H1 (cell line): ENCODE data around the gene C20orf96. TPM values are rescaled to one million over a fixed set of nuclear protein-coding genes. Genes with fewer than 3 reads are reported as not detected.

Source experiments
- CTCF ChIA-PET: fragments of 300-600 bp; sonication (Branson Sonifier 250); formaldehyde crosslinking; loops from one replicate; lab custom pipeline; 2021; ENCODE audit not compliant: partially characterized antibody; lab: Charles Lee
- POLR2A ChIA-PET: fragments of 300-600 bp; sonication (Branson Sonifier 250); formaldehyde crosslinking; loops from one replicate; lab custom pipeline; 2021; ENCODE audit warnings: inconsistent platforms; ENCODE audit not compliant: partially characterized antibody; lab: Charles Lee
- DNase-seq, 2 experiments: peaks; one replicate each; pipeline versions ENCODE4 v3.0.0 to v3.0.0-alpha.2; 2010 to 2022; ENCODE audit warnings: low spot score in 2 of 2, low read depth in 1 of 2, mixed read lengths in 1 of 2
- FAIRE-seq: peaks from 2 replicates; lab custom pipeline; 2011; peaks lifted over from hg19 to GRCh38; lab: Jason Lieb, UNC
- H2AFZ ChIP-seq: 2 replicates; pipeline ENCODE4 v1.8.1; 2012; ENCODE audit warnings: low read length, inconsistent platforms
- H2AK5ac ChIP-seq: 2 replicates; pipeline ENCODE4 v1.6.1; 2013; ENCODE audit warnings: low read depth, low read length
- H2BK120ac ChIP-seq: replicated peaks from 2 replicates; pipeline ENCODE3; 2013; ENCODE audit warnings: low read depth, low read length, inconsistent platforms
- H2BK12ac ChIP-seq: 2 replicates; pipeline ENCODE4 v1.6.1; 2013; ENCODE audit warnings: low read depth, low read length
- H2BK15ac ChIP-seq: 2 replicates; pipeline ENCODE4 v1.6.1; 2013; ENCODE audit warnings: low read length
- H2BK20ac ChIP-seq: 2 replicates; pipeline ENCODE4 v1.6.1; 2013; ENCODE audit warnings: low read length
- H2BK5ac ChIP-seq: 2 replicates; pipeline ENCODE4 v1.6.1; 2013; ENCODE audit warnings: low read depth, low read length
- H3K14ac ChIP-seq: 2 replicates; pipeline ENCODE4 v1.6.1; 2013; ENCODE audit warnings: inconsistent platforms; ENCODE audit not compliant: insufficient read length
- H3K18ac ChIP-seq: 2 replicates; pipeline ENCODE4 v1.6.1; 2013; ENCODE audit warnings: low read length; ENCODE audit errors: extremely low read depth
- H3K23ac ChIP-seq: 2 replicates; pipeline ENCODE4 v1.6.1; 2013; ENCODE audit warnings: inconsistent platforms; ENCODE audit not compliant: insufficient read length
- H3K23me2 ChIP-seq: 2 replicates; pipeline ENCODE4 v1.6.1; 2013; ENCODE audit warnings: low read depth, low read length
- H3K27ac ChIP-seq: 2 replicates; pipeline ENCODE4 v1.6.1; 2011; ENCODE audit warnings: low read depth, low read length, inconsistent platforms
- H3K27me3 ChIP-seq, 4 experiments: replicated peaks in 1 of 4; 1 replicate in 1 of 4; 2 replicates in 3 of 4; pipeline versions ENCODE4 v1.6.1 to v1.8.1; 2011 to 2013; ENCODE audit warnings: low read length in 3 of 4, mild to moderate bottlenecking in 3 of 4, inconsistent platforms in 2 of 4, mixed read lengths in 2 of 4, moderate library complexity in 1 of 4; ENCODE audit not compliant: control insufficient read depth in 3 of 4, insufficient read depth in 3 of 4; ENCODE audit errors: extremely low read depth in 1 of 4
- H3K36me3 ChIP-seq, 4 experiments: 2 replicates each; pipeline versions ENCODE4 v1.6.1 to v1.8.1; 2011 to 2013; ENCODE audit warnings: mild to moderate bottlenecking in 4 of 4, low read length in 3 of 4, moderate library complexity in 2 of 4, control low read depth in 1 of 4, inconsistent platforms in 1 of 4; ENCODE audit not compliant: insufficient read depth in 4 of 4, control insufficient read depth in 2 of 4
- H3K4ac ChIP-seq: replicated peaks from 2 replicates; pipeline ENCODE3; 2013; ENCODE audit warnings: low read length, low read depth, mixed read lengths, inconsistent platforms; ENCODE audit not compliant: insufficient read length
- H3K4me1 ChIP-seq, 4 experiments: replicated peaks in 1 of 4; 1 replicate in 1 of 4; 2 replicates in 3 of 4; pipeline versions ENCODE4 v1.6.1 to v1.8.1; 2011 to 2013; ENCODE audit warnings: low read length in 3 of 4, inconsistent platforms in 2 of 4, mixed read lengths in 1 of 4; ENCODE audit not compliant: insufficient read depth in 4 of 4, control insufficient read depth in 3 of 4
- H3K4me2 ChIP-seq, 2 experiments: 2 replicates each; pipeline versions ENCODE4 v1.6.1 to v1.8.1; 2011 to 2013; ENCODE audit warnings: low read depth in 2 of 2, low read length in 2 of 2, control low read depth in 1 of 2, inconsistent platforms in 1 of 2, mild to moderate bottlenecking in 1 of 2; ENCODE audit not compliant: insufficient read depth in 1 of 2
- H3K4me3 ChIP-seq, 4 experiments: fragments of 200-600, 300-600 bp in 1 of 4; sonication (generic), shearing (Covaris generic), sonication (Bioruptor Twin) in 1 of 4; 2 replicates each; pipeline versions ENCODE4 v1.5.1 to v1.8.1; 2011 to 2016; ENCODE audit warnings: low read length in 4 of 4, low read depth in 3 of 4, control low read depth in 2 of 4, inconsistent platforms in 2 of 4, mild to moderate bottlenecking in 2 of 4, mixed read lengths in 1 of 4, moderate library complexity in 1 of 4; ENCODE audit not compliant: insufficient read depth in 2 of 4; ENCODE audit errors: extremely low read depth in 1 of 4
- H3K56ac ChIP-seq: replicated peaks from 2 replicates; pipeline ENCODE3; 2013; ENCODE audit warnings: low read depth, mild to moderate bottlenecking, mixed read lengths, low read length, inconsistent platforms; ENCODE audit not compliant: insufficient read length
- H3K79me1 ChIP-seq: 2 replicates; pipeline ENCODE4 v1.6.1; 2013; ENCODE audit warnings: low read depth, low read length, control low read depth
- H3K79me2 ChIP-seq, 2 experiments: 2 replicates each; pipeline versions ENCODE4 v1.6.1 to v1.8.1; 2012 to 2013; ENCODE audit warnings: low read length in 2 of 2, mild to moderate bottlenecking in 2 of 2, inconsistent platforms in 1 of 2; ENCODE audit not compliant: insufficient read depth in 2 of 2, control insufficient read depth in 1 of 2
- H3K9ac ChIP-seq, 4 experiments: replicated peaks in 1 of 4; 1 replicate in 1 of 4; 2 replicates in 3 of 4; pipeline versions ENCODE4 v1.6.1 to v1.8.1; 2011 to 2013; ENCODE audit warnings: low read depth in 3 of 4, low read length in 3 of 4, control low read depth in 2 of 4, mild to moderate bottlenecking in 2 of 4, moderate library complexity in 2 of 4, inconsistent platforms in 1 of 4; ENCODE audit errors: extremely low read depth in 1 of 4
- H3K9me3 ChIP-seq, 2 experiments: 2 replicates each; pipeline versions ENCODE4 v1.6.1 to v1.8.1; 2012 to 2013; ENCODE audit warnings: mild to moderate bottlenecking in 2 of 2, moderate library complexity in 2 of 2, control low read depth in 1 of 2, inconsistent platforms in 1 of 2, low read depth in 1 of 2, low read length in 1 of 2, mixed read lengths in 1 of 2; ENCODE audit not compliant: insufficient read depth in 2 of 2
- H4K20me1 ChIP-seq, 2 experiments: replicated peaks in 1 of 2; 2 replicates each; pipeline versions ENCODE3 to v1.8.1; 2011 to 2013; ENCODE audit warnings: inconsistent platforms in 2 of 2, low read length in 2 of 2, mild to moderate bottlenecking in 1 of 2; ENCODE audit not compliant: insufficient read depth in 2 of 2, control insufficient read depth in 1 of 2
- H4K5ac ChIP-seq: 2 replicates; pipeline ENCODE4 v1.6.1; 2013; ENCODE audit warnings: low read length, low read depth, mixed read lengths, inconsistent platforms; ENCODE audit not compliant: insufficient read length
- H4K8ac ChIP-seq: 2 replicates; pipeline ENCODE4 v1.8.0; 2013; ENCODE audit warnings: mild to moderate bottlenecking, moderate library complexity, low read length, inconsistent platforms; ENCODE audit not compliant: insufficient read depth; ENCODE audit errors: extremely low read depth
- H4K91ac ChIP-seq: replicated peaks from 2 replicates; pipeline ENCODE3; 2013; ENCODE audit warnings: low read length, mixed read lengths, inconsistent platforms; ENCODE audit not compliant: insufficient read length
- EZH2 ChIP-seq: fragments of 200-600 bp; sonication (generic); IDR thresholded peaks from 2 replicates; pipeline ENCODE4 v1.7.1; 2012; ENCODE audit warnings: low read depth, mild to moderate bottlenecking, moderate library complexity, low read length, inconsistent platforms; ENCODE audit not compliant: severe bottlenecking
- WGBS, 2 experiments: shearing (Covaris generic) in 1 of 2; methylation state at CpG; one replicate each; pipeline versions ENCODE4 v1.1.6 to v1.1.7; 2013 to 2015; ENCODE audit warnings: low lambda C conversion rate in 2 of 2, mixed read lengths in 2 of 2, inconsistent platforms in 1 of 2, low coverage in 1 of 2, missing lambda C conversion rate in 1 of 2; ENCODE audit not compliant: insufficient replicate concordance in 2 of 2, insufficient coverage in 1 of 2, insufficient read length in 1 of 2; ENCODE audit errors: extremely low coverage in 1 of 2, missing lambda C conversion rate in 1 of 2; 5-methylcytosine and 5-hydroxymethylcytosine counted together
- polyA plus RNA-seq, 7 experiments: library from polyadenylated mRNA; depleted of rRNA in 3 of 7; stranded (reverse) in 5 of 7; unstranded in 2 of 7; fragments of >200 nt in 5 of 7; fragments of 200-250 nt in 2 of 7; gene quantifications; 1 replicate in 5 of 7; 2 replicates in 1 of 7; 4 replicates in 1 of 7; pipeline versions ENCODE4 v1.2.1 to v1.2.3, GENCODE V29; 2011 to 2013; ENCODE audit warnings: missing spikeins in 2 of 7, mixed read lengths in 2 of 7
- total RNA-seq: library from RNA; stranded (reverse); fragmentation: NEBNext Ultra II Directional; extraction: Animal tissue kit (Norgen Biotek cat#: 25700); gene quantifications from 2 replicates; pipeline ENCODE4 v1.2.1, GENCODE V29; 2021

Gene C20orf96
- total and polyA plus RNA-seq, 2 of the 8 experiments (the other 6 are each of a cell fraction or from before 2014, with no cell fraction given) = 19.2 to 21.0 TPM

DNA sequence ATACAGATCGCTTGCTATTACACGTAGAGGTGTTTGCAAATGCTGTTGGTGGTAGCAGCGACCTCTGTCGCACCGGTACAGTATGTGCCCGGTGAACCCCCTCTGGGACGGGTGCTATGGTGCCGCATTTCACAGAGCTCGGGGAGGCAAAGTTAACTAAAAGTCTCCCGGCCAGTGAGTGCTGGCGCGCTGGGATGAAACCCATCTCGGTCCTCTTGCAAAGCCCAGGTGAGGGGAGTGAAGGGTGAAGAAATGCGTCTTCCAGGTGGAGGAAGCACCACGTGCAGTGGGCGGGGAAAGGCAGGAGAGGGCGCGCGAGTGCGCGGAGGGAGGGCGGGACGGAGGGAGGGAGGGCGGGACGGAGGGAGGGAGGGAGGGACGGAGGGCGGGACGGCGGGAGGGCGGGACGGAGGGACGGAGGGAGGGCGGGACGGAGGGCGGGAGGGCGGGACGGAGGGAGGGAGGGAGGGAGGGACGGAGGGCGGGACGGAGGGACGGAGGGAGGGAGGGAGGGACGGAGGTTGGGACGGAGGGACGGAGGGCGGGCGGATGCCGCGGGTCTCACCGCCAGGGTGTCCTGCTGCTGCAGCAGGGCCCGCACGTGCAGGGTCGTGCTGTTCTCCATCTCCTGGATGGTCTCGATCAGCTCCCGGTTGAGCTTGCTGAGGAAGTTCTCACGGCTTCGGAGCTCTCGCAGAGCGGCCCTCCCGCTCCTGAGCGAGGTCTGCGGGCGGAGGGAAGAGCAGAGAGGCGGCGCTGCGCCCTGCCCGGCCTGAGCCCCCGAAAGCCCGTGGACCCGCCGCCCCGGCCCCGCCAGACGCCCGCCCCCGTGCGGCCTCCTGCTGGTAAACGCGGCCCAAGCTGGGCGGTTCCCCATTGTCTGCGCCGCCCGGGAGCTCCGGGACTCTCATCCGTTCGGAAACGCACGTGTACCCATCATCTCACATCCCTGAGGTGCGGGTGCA lies 11.7 kb downstream of the C20orf96 start:
- Histone ChIP-seq H2AFZ (no peak overlapping the region), H2BK5ac (0 out of 2 replicates have a peak overlapping the region, but pooled peaks have one; percentile 44), H4K20me1 (peaks cover 2 to 9% of the 10 kb centered on the region in 2 experiments), H3K23ac (no peak overlapping the region), H3K9ac (no peak overlapping the region; a peak in 1 of 7 replicates), H3K14ac (no peak overlapping the region), H3K27me3 (peaks cover 0 to 2% (median under 1%) of the 10 kb centered on the region in 4 experiments; a peak in 2 of 7 replicates), H3K4ac (no peak overlapping the region), H3K4me3 (peak overlapping the region; percentile 4 to 47 (median 20); a peak in 6 of 8 replicates), H2BK20ac (0 out of 2 replicates have a peak overlapping the region, but pooled peaks have one; percentile 82), H4K8ac (peak overlapping the region; percentile 92; the same call in 1 of the 2 replicates), H3K4me1 (peaks cover 0 to 4% (median 4%) of the 10 kb centered on the region in 4 experiments; a peak in 4 of 7 replicates), H3K9me3 (no peaks in the 10 kb centered on the region), H3K79me2 (no peaks in the 10 kb centered on the region), H3K27ac (no peak overlapping the region), H3K56ac (no peak overlapping the region), H2BK120ac (no peak overlapping the region), H3K36me3 (peaks cover 8 to 24% (median 15%) of the 10 kb centered on the region in 4 experiments; a peak in 7 of 8 replicates), H4K5ac (no peak overlapping the region), H2BK12ac (no peak overlapping the region; the same call in 1 of the 2 replicates), H2BK15ac (no peak overlapping the region), H3K79me1 (no peaks in the 10 kb centered on the region; the same call in 1 of the 2 replicates), H3K4me2 (peak overlapping the region; percentile 65 to 68), H3K18ac (no peak overlapping the region; the same call in 1 of the 2 replicates), H2AK5ac (no peak overlapping the region), H3K23me2 (no peaks in the 10 kb centered on the region; the same call in 1 of the 2 replicates), H4K91ac (no peak overlapping the region)
- FAIRE-seq = no peak
- ChIA-PET CTCF (interaction anchor here (0.8 to 6.7 kb wide), 14 partner anchors 9 to 67 kb away, joined by 3 to 63 read pairs (median 6); no protein-coding TSS in a partner anchor), POLR2A (interaction anchor here (1.1 to 6.1 kb wide), 8 partner anchors 11 to 66 kb away, joined by 3 to 61 read pairs (median 8); partner anchors contain the start of genes SOX12 and ZCCHC3)
- 33% methylated on average over 26 of the region's 88 CpGs; no CpG with 5 or more reads in 1 of the 2 experiments for WGBS, 2 experiments
- DNase-seq = peak in 1 of 2 experiments; percentile 61
- no peak for TF ChIP-seq EZH2
